Endometrial microvascular endothelial cells (primary cell): ENCODE results near the gene PDE8B. TPM values are rescaled to one million over a fixed set of nuclear protein-coding genes. Genes with fewer than 3 reads are reported as not detected.

ENCODE experiments used
- in situ Hi-C: cut with HindIII; loops from 2 replicates; pipeline ENCODE4 v1.10.0; 2017; ENCODE audit warnings: low sequenced_read_pairs, low pct_unique_long_range_greater_than_20kb; ENCODE audit errors: inconsistent ontology term
- total RNA-seq: library from RNA; depleted of rRNA; stranded (reverse); fragments of >200 nt; gene quantifications from one replicate; pipeline ENCODE4 v1.2.3, GENCODE V29; 2015; ENCODE audit errors: inconsistent ontology term

The PDE8B gene
- total RNA-seq, 1 donor from 2014 or later, result not detected

DNA sequence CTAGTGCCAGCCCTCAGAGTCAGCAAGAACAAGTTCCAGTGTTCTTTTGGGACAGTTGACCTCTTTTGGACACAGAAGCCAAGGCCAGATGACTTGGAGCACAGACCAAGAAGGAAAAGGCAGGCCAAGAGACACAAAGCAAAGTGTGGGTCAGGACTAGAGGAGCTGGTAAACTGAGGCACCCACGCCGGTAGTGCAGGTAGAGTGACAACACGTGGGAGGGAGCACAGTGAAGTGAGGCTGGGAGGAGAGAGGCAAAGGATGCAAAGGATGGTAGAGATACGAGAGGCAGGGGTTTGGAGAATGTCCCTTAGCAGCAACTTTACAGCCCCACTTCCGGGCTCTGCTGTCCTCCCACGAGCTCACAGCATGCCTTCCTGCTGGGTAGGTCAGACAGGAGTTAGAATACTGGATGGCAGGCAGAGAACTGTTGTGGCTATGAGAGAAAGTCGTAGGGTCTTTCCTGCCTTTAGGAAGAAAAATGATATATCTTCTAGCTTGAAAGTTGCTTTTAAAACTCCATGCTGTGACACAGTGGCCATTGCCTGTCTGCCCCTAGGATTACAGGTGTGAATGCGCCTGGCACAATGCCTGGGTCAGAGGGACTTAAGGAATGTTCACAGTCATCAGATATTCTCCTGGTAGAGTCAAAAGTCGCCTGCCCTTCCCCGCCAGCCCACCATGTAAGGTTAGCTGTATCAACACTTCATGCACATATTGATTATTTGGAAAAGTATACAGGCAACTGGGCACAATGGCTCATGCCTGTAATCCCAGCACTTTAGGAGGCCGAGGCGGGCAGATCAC lies 97.9 kb downstream of the PDE8B start:
- in situ Hi-C loops, result no loop called here

DNA sequence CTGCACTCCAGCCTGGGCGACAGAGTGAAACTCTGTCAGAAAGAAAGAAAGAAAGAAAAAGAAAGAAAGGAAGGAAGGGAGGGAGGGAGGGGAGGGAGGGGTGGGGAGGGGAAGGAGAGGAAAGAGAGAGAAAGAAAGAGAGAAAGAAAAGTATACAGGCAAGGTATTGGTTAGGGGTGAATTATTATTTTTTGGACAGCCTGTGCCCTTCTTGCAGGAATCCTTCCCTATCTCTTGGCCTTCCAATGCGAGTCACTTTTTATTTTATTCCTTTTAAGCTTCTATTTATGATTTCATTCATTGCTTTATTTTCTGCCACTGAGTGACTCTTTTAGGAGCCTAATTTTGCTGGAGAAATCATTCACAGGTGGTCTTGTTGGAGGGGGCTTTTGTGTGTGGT lies 98.7 kb downstream of the PDE8B start:
- in situ Hi-C loops, result no loop called here

DNA sequence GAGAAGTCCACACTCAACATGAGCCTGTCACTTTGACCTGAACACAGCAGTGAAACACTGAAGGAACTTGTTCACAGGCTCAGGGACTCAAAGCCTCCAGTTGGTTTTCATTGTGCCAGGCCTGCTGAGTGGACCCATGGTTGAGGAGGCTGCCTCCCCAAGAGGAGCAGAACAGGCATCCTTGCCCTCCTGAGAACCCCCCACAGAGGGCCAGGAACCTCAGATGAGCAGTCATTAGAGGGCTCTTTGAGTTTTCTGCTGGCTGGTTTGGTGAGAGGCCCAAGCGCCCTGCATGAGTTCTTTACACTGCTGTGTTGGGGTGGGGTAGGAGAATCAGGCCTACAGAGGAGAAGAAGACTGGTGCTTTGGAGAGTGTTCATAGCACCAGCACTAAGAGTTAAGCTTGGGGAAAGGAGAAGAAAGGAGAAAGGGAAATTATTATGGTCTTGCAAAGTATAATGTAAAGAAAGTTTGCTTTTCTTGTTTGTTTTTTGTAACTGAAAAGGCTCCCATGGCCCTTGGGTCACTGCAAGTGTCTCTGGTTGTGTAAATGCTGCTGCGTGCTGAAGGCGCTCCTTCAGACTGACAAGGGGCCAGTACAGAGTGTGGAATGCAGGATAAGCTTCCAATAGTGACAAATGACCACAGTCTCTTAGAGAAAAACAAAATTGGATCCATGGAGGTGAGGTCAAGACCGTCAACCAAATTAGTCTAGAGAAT lies 100.2 kb downstream of the PDE8B start:
- in situ Hi-C loops, result no loop called here

DNA sequence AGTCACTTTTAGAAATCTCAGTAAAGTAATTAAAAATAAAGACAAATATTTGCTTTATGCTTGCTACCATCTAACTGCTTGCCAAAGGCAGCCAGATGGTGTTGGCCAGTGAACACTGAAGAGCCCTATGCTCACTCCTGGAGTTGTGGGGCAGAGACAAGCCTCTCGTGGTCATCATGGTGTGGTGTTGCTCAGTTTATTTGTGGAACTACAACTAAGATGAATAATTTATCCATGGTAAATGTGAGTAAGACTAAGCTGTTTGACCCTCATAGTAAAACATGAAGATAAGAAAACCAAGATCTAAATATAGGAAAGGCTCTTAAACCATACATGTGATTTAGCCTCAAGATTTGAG lies 100.7 kb downstream of the PDE8B start:
- in situ Hi-C loops, result no loop called here

DNA sequence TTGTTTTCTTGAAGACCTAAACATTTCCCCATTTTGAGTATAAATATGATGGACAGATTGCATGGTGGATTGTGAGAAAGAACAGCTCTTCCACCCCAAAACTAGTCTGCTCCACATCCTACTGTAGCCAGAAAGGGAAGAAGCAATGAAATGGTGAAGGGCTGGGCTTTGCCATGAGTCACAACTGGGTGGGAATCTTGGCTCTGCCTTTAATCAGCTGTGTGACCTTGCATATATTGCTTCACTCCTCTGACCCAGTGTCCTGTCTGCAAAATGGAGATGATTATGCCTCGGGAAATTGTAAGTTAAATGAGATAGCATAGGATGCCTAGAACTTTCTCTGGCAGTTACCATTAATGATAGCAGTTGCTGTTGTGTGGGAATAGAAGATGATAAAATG lies 101.9 kb downstream of the PDE8B start:
- in situ Hi-C loops, result no loop called here

DNA sequence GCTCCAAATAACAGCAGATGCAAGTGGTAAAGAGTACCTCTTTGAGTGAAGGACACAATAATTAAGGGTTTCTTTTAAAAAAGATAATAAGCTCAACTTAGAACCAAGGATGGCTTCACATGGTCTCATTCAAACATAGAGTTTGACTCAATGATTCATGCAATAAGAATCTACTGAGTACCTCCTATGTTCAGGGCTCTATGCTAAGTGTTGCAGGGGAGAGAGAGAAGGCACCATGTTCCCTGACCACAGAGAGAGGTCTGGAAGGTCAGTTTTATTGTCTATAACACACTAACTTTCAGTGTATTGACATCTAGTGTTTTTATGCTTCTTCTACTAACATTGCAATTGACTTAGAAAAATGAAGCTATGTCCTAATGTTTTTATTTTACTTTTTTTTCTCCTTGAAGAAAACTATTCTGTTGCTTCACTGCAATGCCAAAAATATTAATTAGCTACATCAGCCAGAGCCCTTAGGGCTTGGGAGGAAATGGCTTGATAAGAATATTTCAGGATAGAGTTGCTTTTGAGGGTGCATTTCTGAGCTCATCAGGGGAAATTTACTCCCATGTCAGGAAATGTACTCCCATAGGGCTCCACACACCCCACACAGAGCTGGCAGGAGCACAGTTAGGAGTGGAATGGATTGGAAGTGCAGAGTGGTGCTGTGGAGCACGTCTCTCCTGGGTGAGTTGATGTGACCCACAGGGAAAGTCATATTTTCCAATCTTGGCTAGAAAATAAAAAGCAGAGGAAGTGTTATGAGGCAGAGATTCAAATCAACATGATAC lies 106.6 kb downstream of the PDE8B start:
- in situ Hi-C loops, result no loop called here

DNA sequence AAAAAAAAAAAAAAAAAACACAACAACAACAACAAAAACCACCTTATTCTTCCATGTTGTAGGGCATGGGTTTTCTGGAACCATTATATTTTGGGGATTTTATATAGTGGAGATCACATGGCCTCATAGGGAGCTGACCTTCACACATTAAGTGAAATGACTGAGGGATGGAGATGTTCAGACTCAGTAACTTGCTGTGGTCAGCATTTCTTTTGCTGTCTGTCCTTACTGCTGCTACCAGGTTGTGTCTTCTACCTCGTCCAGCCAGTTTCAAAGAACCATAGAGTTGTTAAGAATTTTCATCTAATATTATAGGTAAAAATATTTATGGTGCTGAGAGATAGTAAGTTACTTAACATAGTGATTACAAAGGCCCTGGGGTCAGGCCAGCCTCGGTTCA lies 107.6 kb downstream of the PDE8B start:
- in situ Hi-C loops, result no loop called here

DNA sequence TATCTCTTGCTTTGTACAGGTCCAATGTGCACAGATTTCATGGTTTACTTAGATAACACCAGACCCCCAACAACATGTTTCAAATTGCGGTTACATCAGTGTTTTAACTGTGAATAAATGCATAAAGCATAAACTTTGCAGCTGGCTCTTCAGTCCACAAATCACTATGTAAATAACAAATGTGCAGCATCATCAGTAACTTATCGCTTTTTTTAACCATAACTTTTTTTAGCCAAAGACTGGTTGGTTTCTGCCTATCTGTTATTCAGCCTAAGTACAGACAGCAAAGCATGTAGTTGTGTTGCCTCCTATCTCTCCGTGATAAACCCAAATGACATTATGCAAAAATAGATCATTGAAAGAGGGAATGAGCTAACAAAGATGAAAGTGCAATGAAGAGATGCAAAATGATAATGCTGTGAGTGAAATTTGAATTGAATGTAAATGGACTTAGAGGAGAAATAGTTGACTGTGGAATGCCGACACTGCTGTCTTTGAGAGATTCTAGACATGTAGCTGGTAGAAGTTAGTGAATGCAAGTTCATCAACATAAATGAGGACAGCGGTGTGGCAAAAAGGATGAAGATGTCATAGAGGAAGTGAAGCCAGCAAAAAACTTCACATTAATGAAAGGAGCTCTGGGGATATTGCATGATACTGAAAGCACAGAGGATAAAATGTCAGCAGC lies 108.8 kb downstream of the PDE8B start:
- in situ Hi-C loops, result no loop called here

DNA sequence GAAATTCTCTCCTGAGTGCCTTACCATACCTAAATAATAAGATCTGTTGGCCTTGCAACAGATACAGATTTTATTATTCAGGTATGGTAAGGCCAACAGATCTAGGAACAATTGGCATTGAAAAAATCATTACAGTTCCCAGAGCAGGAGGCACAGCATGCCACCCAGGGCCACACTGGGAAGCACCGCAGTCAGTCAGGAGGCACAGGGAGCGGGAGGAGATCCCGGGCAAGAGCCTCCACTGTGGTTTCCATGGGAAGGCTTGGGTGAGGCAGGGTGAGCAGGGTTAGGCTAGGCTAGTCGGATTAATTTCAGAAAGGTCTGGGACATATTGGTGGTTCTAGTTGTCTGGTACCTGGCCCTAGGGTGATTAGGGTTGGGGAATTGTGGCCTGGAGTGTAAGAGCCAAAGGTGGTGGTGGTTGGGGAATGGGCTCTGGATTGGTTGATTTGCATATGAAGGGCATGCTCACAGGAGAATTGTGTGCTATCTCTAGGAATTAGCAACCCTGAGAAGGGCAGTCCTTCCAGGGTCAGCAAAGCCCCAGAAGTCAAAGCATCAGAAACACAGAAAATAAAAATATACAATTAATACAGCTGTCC lies 111.4 kb downstream of the PDE8B start:
- in situ Hi-C loops, result no loop called here

DNA sequence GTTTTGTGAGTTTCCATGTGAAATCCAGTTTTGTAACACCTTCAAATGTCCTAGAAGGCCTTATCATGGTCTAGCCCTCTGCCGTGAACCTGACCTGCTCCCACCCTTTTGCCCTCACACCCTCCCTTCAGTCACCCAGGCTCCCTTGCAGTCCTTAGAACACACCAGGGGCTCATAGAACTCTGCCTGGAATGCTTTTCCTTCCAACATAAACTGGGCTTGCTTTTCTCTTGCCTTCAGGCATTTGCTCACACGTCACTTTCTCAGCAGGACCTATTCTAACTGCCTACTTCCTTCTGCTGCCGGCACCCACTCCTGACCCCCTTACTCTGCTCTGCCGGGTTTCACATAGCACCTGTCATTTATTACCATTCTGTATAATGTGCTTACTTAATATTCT lies 111.9 kb downstream of the PDE8B start:
- in situ Hi-C loops, result no loop called here

DNA sequence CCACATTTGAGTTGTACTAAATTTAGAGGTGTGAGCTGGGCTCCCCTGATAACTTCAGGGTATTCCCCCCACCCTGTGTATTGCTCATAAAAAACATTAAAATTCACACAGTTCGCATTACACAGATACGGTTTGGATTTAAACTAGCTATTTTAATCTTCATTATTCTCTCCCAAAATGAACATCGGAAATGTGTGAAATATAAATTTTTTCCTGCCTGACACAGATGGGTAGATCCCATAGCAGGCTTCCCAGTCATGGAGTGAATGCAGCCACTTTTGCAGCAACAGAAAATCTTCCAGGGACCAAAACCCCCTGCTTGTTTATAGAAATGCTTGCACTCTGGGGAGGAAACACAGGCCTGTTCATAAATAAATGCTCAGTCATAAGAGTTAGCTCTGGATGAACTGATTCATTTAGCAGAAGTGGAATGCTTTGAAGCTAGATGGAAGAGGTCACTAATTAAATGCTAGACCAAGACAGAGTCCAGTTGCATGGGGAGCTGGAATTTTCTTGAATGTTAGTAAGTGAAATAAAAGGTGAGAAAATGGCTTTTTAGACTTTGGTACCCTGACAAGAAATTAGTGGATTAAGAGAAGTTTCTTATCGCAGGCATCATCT lies 115.6 kb downstream of the PDE8B start:
- in situ Hi-C loops, result no loop called here

DNA sequence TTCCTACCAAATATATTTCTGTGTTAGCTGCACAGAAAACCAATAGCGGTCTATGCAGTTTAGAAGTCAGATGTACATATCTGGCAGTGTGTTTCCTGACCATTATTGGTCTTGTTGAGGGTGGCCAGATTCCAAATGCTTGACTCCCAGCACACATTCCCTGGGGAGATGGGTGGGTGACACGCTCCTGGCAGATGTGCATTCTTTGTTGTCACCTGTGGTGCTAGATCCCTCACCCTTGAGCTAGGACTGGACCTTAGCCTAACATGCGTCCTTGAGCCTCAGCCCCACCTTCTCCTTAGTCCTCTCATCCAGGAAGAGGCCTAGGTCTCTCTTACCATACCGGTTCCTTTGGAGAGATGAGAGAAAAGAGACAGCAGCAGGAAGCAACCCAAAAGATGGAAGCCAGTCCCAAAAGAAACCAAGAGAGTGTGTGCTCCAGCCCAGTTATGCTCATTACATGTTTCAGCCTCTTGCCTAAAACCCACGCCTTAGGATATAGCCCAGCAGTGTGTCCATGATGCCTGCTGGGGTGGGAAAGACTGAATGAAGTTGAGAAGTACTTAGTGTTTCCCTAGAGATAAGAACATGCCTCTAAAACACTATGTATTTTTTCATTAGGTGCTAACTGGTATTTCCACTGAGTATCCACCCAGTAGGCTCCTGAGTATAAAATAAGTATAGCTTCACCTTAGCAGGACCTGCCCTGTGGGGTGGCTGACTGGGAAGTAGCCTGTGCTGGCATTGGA lies 116.7 kb downstream of the PDE8B start:
- in situ Hi-C loops, result no loop called here

DNA sequence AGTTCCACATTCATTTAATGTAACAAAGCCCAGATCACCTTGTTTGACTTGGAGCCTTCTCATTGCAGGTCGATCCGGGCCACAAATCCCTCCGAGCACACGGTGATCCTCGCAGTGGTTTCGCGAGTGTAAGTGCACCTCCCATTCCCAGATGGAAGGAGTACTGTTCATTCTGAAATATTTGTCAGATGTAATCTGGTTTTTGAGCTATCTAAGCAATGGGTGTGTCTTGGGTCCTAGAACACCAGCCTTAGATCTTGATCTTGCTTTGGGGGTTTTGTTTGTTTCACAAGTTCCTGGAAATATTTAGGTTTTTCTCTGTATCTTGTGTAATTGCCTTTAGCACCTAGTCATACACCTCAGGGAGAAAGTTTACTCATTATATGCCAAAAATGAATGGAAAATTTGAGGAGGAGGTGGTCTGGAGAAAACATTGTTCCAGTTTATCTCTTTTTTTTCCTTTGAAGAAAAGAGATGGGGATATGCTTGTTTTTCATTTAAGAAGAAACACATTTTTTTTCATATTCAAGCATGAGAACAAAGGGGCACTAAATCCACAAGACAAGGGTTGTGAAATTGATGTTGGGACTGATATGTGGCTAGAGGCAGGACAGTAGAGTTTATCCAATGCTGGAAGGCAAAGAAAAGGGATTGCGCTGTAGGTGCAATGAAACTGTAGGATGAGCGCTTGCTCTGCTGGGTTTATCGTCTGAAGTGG lies 118.6 kb downstream of the PDE8B start:
- in situ Hi-C loops, result no loop called here

DNA sequence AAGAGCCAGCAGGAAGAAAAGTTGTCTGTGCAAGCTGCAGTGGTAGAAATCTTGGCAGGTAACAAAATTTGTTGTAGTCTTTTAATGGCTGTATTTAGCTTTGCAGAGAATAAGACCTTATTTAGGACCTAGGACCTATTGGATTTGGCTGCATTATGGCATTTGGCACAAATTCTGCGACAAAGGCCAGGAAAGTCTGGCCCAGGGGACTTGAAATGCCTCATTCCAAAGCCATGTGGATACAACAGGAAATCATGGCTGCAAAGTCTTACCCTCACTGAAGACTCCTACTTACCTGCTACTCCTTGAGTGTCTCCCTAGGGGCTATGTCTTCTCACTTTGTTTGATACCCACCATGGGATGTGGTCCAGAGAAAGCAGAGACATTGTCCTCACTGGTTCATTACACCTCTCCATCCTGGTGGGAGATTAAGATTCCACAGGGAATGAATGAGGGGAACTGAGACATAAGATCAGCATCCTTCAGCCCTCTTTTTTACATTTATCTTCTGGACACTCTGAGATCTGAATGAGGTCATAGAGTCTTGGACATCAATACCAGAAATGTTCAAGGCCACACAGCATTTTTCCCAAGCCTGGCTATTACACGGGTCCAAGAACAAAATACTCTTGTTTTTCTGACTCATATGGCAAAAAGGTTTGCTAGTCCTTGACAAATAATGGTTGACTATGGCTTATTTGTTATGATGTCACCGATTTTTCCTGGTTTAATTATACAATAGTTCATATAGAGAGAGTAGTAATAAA lies 119.4 kb downstream of the PDE8B start:
- in situ Hi-C loops, result no loop called here

DNA sequence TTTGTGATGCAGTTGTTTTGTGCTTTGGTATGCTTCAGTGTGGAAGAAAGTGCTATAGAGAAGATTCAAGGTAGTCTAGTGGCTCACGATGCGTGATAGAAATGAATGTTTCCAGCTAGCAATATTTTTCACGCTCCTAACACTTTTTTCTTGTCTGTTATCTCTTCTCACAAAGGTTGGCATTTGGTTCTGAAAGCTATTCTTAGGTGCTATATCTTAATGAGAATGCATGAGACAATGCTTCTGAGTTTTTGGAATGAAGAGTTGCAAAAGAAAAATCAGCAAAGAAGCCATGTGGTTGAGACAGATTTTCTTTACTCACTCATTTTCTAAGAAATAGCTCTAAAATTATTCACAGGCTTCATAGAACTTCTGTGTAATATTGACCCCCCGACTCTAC lies 122.6 kb downstream of the PDE8B start:
- in situ Hi-C loops, result no loop called here

DNA sequence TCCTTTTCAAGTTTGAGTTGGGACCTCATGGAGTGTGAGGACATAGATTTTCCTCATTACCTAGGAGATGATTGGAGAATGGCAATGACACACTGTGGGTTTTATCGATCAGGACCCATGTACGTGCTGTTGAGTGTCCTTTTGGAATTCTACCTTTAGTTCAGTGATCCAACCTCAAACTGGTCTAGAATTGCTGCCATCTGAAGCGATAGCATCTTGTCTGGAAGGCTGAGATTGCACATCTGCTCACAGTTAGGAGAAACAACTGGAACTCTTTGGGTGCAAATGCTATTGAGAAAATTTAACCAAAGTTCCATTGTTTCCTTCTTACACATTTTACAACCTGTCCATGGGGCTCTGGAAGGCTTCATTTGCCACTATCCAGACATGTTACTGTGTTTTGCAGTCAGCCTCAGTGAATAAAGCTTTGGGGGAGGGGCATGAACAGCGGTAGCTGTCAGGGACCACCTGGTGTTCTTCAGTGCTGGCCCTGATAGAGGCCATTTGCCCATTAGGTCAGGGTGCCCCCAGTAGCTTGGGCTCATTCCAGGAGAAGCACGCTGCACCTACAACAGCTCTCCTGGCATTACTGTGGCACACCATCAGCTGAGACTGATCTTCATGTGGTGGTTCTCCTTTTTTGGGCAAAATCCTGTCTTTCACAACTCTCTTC lies 123.1 kb downstream of the PDE8B start:
- in situ Hi-C loops, result no loop called here
